Stomach (tissue), 4 donors: ENCODE results near the gene SPRR2D.

Experiments used
- POLR2A ChIP-seq, 4 donors: fragments of 450-650 bp; IDR thresholded peaks; one replicate each; pipeline ENCODE4 v1.6.1; 2016; ENCODE audit warnings: antibody characterized with exemption in 4 of 4, control low read depth in 2 of 4, mild to moderate bottlenecking in 1 of 4, moderate library complexity in 1 of 4
- POLR2AphosphoS5 ChIP-seq, 3 donors: sonication (generic); formaldehyde crosslinking; IDR thresholded peaks; one replicate each; pipeline ENCODE4 v1.6.1; 2016; ENCODE audit warnings: antibody characterized with exemption in 3 of 3
- TF ChIP-seq, protein P1 (sequence below), 7 experiments: fragments of 450-650 bp in 4 of 7; fragments of 200-600 bp in 3 of 7; sonication (generic) in 3 of 7; IDR thresholded peaks; one replicate each; pipeline ENCODE4 v1.5.1; 2016 to 2019; ENCODE audit warnings: antibody characterized with exemption in 7 of 7, control low read depth in 2 of 7, mild to moderate bottlenecking in 1 of 7

DNA sequence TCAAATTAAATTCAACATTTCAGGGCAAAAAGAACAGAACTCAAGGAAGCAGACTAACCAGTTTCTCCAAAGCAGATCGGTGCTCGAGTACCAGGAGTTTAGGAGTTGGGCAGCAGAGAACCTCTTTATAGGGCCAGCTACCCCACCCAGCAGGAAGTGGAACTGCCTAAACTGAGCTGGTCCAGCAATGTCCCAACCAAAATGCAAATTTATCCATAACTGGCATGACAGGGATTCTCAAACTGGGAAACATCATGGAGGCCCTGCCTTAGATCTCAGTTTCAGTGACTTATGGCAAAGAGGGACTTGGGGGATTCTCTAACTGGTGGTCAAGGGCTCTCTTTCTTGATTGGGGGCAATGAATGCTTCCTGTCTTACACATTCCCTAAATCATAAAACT, 30.6 kb upstream of the SPRR2D start, which contains the start of gene SPRR2B:
- TF ChIP-seq, protein P1, sequence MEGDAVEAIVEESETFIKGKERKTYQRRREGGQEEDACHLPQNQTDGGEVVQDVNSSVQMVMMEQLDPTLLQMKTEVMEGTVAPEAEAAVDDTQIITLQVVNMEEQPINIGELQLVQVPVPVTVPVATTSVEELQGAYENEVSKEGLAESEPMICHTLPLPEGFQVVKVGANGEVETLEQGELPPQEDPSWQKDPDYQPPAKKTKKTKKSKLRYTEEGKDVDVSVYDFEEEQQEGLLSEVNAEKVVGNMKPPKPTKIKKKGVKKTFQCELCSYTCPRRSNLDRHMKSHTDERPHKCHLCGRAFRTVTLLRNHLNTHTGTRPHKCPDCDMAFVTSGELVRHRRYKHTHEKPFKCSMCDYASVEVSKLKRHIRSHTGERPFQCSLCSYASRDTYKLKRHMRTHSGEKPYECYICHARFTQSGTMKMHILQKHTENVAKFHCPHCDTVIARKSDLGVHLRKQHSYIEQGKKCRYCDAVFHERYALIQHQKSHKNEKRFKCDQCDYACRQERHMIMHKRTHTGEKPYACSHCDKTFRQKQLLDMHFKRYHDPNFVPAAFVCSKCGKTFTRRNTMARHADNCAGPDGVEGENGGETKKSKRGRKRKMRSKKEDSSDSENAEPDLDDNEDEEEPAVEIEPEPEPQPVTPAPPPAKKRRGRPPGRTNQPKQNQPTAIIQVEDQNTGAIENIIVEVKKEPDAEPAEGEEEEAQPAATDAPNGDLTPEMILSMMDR (IDR thresholded peaks at IDR 0.05) = no peak
- no peak for TF ChIP-seq POLR2AphosphoS5 (IDR thresholded peaks at IDR 0.05)
- TF ChIP-seq POLR2A (IDR thresholded peaks at IDR 0.05) = no peak
